ENCODE results near the gene GFPT2.

The GFPT2 gene

GRCh38 chr5:180294913-180295555, 58.1 kb downstream of the GFPT2 start:
- TF ChIP-seq CTCF (IDR thresholded peaks at IDR 0.05; ENCODE audit: insufficient read depth, low read depth, low read length, missing control alignments) = no peak
- no peak for DNase-seq (ENCODE audit: low read depth)
- H3K4me3 ChIP-seq (ENCODE audit: low read depth, low read length) = no peak overlapping the region

GRCh38 chr5:180294411-180294810, 58.7 kb downstream of the GFPT2 start:
- no peak overlapping the region for H3K4me3 ChIP-seq (ENCODE audit: low read depth, low read length)
- DNase-seq (ENCODE audit: low read depth) = no peak
- no peak for TF ChIP-seq CTCF (IDR thresholded peaks at IDR 0.05; ENCODE audit: insufficient read depth, low read depth, low read length, missing control alignments)

- peak within 1 kb of the TSS; percentile 83 for H3K4me3 ChIP-seq (ENCODE audit: low read depth, low read length)
- peak; percentile 91 for DNase-seq (ENCODE audit: low read depth)
- TF ChIP-seq CTCF (IDR thresholded peaks at IDR 0.05; ENCODE audit: insufficient read depth, low read depth, low read length, missing control alignments) = no peak
Measured at GRCh38 chr5:180291943-180292831, 60.9 kb downstream of the GFPT2 start, which contains the start of gene MAPK9. Gene MAPK9, minus strand, starts transcription at chr5:180292083. Its CDS starts 11,522 bp downstream, at chr5:180280561.

GRCh38 chr5:180291234-180291940, 61.7 kb downstream of the GFPT2 start:
- peak; percentile 8 for TF ChIP-seq CTCF (IDR thresholded peaks at IDR 0.05; ENCODE audit: insufficient read depth, low read depth, low read length, missing control alignments)
- DNase-seq (ENCODE audit: low read depth) = peak; percentile 34
- peak overlapping the region; percentile 83 for H3K4me3 ChIP-seq (ENCODE audit: low read depth, low read length)

GRCh38 chr5:180290568-180291233, 62.4 kb downstream of the GFPT2 start:
- no peak for DNase-seq (ENCODE audit: low read depth)
- TF ChIP-seq CTCF (IDR thresholded peaks at IDR 0.05; ENCODE audit: insufficient read depth, low read depth, low read length, missing control alignments) = no peak
- peak overlapping the region; percentile 83 for H3K4me3 ChIP-seq (ENCODE audit: low read depth, low read length)

- no peak for TF ChIP-seq CTCF (IDR thresholded peaks at IDR 0.05; ENCODE audit: insufficient read depth, low read depth, low read length, missing control alignments)
- DNase-seq (ENCODE audit: low read depth) = no peak
- H3K4me3 ChIP-seq (ENCODE audit: low read depth, low read length) = no peak overlapping the region
Measured at GRCh38 chr5:180289966-180290365, 63.2 kb downstream of the GFPT2 start.

Measured in GM12865 (cell line).